ENCODE results near the gene DCLK2. TPM values are rescaled to one million over a fixed set of nuclear protein-coding genes. Genes with fewer than 3 reads are reported as not detected.
A peak's percentile ranks its signal among the peaks of the same experiment; 100 is the strongest.

DCLK2 gene
- total RNA-seq, 1 donor from 2014 or later, result 2.0 TPM

GRCh38 chr4:150070464-150071170, 7.6 kb upstream of the DCLK2 start:
- DNase-seq, result no peak

DNA sequence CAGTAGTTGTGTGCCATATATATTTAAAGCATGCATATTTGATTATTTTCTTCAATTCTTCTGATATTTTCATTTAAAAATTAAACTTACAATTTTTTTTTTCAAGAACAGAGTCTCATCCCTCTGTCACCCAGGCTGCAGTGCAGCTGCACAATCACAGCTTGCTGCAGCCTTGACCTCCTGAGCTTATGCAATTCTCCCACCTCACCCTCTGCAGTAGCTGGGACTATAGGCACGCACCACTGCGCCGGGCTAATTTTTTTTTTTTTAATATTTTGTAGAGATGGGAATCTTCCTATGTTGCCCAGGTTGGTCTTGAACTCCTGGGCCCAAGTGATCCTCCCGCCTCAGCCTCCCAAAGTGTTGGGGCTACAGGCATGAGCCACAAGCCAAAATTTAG, 5.8 kb upstream of the DCLK2 start:
- DNase-seq, result no peak

DNA sequence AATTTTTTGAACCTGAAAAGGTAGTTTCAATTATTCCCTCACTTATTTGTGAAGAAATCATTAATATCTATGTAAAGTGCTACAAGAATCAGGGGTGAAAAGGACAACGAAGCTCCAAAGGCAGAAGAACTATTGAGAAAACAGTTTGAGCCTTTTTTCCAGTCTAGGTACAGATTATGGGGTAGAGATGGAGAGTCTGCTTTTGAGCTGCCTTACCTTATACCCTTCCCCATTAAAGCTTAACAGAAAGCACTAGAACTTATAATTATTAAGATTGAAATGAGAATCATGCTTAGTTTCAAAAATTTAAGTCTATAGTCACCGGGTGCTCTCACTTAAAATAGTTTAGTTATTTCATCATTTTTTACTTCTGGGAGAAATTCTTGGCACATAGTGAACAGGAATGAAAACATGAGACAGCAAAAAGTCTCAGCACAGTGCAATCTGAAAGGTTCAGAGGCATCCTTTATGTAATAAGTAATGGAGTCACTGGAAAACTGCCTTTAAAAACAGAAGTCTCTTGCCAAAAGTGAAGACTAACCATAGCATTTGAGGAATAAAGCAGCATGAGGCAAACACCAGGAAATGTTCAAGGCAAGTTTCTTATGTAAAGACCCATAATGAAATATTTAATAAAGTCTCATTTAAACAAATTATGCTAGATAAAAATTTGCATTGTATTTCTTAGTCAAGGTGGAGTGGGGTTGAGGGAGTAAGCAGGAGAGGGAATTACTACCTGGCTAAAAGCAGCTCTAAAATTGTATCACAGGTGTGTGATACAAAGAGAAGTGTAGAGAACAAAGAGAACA, 5.1 kb upstream of the DCLK2 start:
- no peak for DNase-seq

- DNase-seq, result no peak
Measured at GRCh38 chr4:150074064-150074463, 4.2 kb upstream of the DCLK2 start.

- DNase-seq, result peak; percentile 58
Measured at GRCh38 chr4:150078579-150079080, 385 bp downstream of the DCLK2 start.

- peak; percentile 37 for DNase-seq
Measured at GRCh38 chr4:150079081-150079581, 886 bp downstream of the DCLK2 start.

- no peak for DNase-seq
Measured at GRCh38 chr4:150080337-150080736, 2.1 kb downstream of the DCLK2 start.

GRCh38 chr4:150080875-150081274, 2.6 kb downstream of the DCLK2 start:
- no peak for DNase-seq

- peak; percentile 8 for DNase-seq
Measured at GRCh38 chr4:150082241-150082640, 4.0 kb downstream of the DCLK2 start.

GRCh38 chr4:150087006-150087405, 8.8 kb downstream of the DCLK2 start:
- no peak for DNase-seq

DNA sequence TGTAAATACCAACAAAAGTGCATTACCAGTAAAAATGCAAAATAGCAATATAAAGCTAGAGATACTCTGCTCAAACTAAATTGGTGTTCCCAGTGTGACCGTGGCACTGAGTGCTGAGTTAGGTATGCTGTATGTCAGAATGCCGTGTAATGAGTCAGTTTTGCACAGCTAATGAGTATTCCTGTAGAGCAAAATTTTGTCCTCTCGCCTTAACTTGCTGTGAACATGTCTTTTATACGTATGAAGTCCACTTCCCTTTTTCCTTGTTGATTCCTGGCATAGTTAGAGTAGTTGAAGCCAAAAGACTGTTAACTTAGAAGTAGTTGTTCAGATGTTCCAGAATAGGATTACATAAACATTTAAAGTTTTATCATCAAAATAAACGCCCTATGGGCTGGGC, 11.5 kb downstream of the DCLK2 start:
- DNase-seq, result no peak

DNA sequence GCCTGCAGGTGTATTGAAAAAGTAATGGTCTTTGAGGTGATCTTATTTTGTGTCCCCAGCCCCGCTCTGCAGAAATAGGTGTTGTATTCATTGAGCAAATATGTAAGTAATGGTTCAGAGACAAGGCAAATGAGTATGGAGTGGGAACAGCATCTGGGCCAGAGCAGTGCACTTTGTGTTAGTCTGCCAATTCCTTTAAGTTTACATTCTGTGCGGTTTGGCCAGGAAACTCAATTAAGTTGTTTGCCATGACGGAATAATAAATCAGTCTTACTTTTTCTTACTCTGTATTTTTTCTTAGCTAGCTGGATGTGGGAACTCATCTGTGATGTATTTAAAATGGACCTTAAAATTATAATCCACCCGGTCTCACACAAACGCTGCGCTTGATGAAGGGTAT, 12.6 kb downstream of the DCLK2 start:
- DNase-seq, result no peak

GRCh38 chr4:150094676-150095075, 16.4 kb downstream of the DCLK2 start:
- DNase-seq, result no peak

DNA sequence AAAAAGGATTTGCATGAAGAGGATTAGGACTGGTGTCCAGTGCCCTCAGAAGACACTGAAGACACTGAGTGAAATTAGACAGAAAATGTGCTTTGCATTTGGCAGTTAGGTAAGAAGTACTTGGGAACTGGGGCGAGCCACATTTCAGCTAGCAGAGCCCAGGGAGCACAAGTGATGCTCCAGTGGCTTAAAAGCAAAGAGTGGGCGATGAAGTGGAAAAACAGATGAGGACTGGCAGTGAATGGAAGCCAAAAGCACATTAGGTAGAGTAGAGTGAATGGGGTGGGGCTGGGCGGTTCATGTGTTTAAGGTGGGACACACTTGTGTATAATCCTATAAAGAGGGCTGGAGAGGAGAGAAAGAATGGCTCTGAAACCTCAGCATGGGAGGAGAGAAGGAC, 18.4 kb downstream of the DCLK2 start:
- DNase-seq, result no peak

DNA sequence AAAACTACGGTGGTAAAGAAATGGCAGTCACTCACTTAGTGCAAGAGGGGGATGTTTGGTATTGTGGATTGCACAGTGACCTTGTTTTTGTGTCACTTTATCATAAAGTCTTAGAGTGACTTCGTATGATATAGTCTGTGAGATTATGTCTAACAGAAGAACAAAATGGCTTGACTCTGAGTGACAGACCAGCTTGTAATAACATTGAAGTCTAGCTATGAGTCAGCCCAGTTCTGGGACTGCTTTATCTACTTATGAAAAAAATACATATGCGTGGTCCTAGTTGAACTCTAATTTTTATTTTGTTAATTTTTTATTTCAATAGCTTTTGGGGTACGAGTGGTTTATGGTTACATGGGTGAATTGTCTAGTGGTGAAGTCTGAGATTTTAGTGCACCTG, 20.0 kb downstream of the DCLK2 start:
- DNase-seq, result no peak

GRCh38 chr4:150104404-150105027, 26.3 kb downstream of the DCLK2 start:
- DNase-seq, result peak; percentile 20

DNA sequence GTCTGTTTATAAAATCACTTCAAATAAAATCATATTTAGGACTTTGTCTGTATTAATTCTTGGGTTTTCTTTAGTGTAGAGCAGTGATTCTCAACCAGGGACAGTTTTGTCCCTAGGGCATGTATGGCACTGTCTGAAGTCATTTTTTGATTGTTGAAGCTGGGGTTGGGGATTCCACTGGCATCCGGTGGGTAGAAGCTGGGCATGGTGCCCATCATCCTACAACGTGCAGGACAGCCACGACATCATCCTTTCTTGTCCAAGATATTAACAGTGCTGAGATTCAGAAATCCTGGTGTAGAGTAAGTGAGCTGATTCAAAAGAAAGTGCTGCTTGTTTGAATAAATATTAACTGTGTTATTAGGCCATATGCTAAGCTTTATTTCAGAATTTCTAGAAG, 28.6 kb downstream of the DCLK2 start:
- DNase-seq, result no peak

- no peak for DNase-seq
Measured at GRCh38 chr4:150108691-150109090, 30.4 kb downstream of the DCLK2 start.

- no peak for DNase-seq
Measured at GRCh38 chr4:150114641-150115040, 36.4 kb downstream of the DCLK2 start.

DNA sequence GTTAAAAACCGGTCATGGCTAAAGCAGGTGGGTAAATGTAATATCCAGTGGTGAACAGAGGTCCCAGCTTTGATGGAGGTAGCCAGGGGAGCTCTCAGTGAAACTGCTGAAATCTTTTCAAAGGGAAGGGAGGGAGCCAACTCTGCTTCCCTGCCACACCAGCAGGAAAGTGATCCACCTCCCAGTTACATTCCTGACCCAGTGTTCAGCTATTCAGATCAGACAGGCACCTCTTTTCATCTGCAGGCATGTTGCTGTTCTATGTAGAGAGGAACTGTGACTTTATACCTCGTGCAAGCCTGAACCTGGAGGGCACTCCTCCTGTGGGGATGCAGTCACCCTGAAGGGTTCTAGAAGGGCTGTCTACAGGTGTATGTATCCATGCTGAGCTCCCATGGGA, 37.6 kb downstream of the DCLK2 start:
- no peak for DNase-seq

DNA sequence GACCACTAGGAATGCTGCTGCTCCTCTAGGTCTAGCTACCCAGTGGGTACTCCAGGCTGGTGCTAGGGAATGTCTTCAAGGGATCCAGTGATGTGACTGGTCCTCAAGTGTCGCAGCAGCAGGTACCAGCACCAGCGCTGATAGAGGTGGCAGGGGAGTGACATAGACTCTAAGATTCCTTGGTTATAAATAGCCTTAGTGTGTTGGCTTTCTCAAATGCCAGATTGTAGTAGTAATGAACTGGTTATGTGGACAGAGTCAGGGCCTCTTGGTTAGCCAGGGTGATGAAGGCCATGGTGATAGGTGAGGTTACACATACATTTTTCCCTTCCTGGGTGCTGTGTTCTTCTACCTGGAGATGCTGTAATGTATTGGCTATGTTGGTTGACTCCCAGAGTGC, 38.3 kb downstream of the DCLK2 start:
- no peak for DNase-seq

DNA sequence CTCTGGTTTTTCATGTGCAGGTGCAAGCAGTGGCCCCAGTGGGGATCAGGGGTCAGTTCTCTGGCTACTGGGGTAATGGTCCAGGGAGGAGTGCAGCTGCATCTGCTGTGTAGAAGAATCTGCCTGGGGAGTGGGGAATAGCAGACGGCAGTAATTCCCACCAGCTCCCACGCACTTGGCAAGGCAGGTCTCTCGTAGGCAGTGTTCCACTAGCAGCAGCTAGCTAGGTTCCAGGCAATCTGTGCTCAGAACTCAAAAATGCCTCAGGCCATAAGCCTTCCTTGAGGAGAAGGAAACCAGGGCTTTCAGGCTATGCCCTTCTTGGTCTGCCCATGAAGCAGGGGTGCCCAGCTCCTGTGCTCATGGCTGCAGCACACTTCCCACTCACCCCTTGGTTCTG, 38.8 kb downstream of the DCLK2 start:
- DNase-seq, result no peak

DNA sequence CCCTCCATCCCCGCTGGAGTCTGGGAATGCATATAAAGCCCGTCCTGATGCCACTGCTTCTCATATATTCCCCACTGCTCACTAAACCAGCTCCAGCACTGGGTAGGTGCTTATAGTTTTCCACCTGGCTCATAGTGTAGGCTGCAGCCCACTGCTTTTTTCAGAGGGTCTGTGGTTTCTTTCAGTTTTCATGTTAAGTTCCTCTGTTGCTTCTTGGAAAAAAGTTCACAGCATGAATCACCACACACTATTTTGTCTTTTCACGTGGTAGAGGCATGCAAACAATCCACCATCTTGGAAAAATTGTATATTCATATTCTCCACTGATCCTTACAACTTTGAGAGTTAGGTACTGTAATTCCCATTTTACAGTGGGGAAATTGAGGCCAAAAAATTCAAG, 39.4 kb downstream of the DCLK2 start:
- no peak for DNase-seq
